GM19238 (cell line): ENCODE results near the gene NUDT1.

ENCODE experiments used
- DNase-seq: peaks from one replicate; pipeline ENCODE4 v3.0.0; 2011; ENCODE audit warnings: low spot score; ENCODE audit not compliant: insufficient read length

Gene NUDT1

DNA sequence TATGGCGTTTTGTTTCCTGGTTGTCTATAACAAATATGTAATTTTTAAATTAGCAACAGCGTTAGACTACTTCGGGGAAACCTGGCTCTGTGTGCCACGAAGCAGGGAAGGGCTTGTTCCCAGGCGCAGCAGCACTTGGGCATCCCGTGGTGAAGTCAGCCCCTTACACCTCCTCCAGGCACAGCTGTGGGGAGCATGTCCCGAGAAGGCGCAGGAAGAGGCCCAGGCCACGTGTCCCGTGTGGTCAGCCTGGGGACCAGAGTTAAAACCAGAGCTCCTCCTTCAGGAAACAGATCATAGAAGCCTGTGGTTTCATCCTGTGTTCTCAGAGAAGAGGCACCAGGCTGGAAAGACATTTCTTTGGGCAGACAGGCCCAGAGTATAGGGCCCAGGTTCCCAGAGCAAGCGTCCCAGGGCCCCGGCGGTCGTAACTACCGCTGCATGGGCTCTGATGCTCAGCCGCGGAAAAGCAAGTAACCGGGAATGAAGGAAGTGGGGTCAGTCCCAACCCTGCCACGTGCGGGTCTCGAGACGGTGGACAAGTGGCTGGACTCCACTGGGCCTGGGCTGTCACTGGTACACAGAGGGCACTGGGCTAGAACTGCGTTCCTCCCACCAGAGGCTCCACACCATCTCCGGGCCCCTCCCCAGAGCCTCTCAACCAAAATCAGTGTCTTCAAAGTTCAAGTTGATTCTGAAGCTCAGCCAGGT lies 7.1 kb downstream of the NUDT1 start:
- DNase-seq, result peak; percentile 67

DNA sequence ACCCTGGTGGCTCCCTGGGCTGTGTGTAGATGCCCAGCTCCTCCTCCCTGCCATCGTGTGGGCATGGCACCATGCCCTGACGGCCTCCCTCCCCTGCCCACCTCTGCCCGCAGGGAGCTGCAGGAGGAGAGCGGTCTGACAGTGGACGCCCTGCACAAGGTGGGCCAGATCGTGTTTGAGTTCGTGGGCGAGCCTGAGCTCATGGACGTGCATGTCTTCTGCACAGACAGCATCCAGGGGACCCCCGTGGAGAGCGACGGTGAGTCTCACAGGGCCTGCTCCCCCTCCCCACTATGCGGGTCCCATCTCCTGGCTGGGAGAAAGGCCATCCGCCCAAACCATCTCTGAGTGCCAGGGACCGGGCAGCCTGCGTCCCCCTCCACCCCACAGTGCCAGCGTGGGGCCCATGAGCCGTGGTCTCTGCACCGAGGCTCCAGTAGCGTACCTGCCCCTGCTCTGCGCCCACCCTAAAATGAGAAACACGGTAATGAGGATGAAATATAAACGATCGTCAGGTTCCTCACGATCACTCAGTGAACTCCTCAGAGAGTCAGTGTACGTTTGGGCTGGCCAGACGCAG lies 7.8 kb downstream of the NUDT1 start:
- DNase-seq, result no peak

- no peak for DNase-seq
Measured at GRCh38 chr7:2251381-2251780, 9.4 kb downstream of the NUDT1 start.

DNA sequence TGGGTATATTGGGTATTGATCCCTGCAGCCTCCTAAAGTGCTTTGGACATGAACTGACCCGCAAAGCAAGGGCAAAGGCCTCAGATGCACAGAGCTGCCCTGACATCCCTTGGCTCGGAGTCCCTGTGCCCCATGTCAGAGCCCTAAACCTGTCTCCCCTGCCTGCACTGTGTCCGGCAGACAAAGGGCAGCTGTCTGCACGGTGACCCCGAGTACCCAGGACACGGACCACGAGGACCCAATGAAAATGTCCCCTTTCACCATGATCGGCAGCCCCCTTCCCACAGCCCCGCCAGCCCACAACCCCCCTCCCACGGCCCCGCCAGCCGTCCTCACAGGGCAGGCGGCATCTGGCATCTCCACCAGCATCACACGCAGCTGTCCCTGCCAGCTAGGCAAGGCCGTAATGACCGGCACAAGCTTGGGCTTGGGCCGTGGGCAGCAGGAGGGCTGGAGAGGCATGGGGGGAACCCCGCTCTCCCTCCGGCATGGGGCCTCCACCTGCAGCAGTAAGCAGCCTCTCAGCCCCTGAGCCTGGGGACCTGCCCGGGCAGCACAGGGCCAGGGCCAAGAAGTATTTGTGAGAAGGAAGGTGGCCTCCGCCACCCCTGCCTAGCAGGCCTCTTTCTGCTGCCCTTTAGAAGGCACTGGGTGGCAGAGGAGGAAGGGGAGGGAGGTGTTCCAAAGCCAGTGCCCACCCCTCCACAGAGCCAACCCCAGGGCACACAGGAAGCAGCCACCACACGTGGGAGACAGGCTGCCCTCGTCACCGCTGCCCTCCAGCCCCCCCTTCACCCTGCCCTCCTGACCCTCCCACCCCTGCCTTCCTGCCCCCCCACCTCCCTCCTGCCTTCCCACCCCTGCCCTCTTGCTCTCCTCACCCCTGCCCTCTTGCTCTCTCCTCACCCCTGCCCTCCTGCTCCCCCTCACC lies 10.1 kb downstream of the NUDT1 start:
- DNase-seq, result no peak

- DNase-seq, result no peak
Measured at GRCh38 chr7:2253021-2253420, 11.0 kb downstream of the NUDT1 start.

DNA sequence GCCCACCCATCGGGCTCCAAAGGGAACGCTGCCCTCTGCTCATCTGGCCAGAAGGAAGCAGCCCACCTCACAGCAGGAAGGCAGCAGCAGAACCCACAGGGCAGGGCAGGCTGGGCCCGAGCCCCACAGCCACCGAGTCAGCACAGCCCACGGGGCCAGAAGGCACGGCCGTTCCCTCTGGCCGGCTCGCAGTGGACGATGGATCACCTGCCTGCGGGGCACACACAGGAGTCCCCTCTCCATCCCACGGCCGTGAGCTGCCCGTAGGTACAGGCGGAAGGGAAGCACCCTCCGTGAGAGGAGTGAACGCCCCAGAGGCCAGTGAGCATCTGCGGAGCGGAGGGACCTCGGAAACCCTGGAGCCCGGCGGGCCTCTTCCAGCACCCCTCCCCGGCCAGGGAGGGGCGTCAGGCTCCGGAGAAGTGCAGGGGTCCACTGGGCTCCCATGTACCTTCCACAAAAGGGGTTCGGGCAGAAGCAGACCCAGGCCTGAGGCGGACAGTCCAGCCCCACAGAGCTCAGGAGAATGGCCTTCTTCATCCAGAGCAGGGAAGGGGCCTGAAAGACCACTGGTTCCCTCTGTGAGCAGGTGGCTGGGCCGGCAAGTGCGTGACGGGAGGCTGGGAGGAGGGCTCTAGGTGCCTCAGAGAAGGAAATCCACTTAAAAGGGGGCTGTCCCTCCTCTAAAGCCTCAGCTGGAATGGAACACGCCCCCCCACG lies 11.7 kb downstream of the NUDT1 start:
- no peak for DNase-seq

- DNase-seq, result no peak
Measured at GRCh38 chr7:2254429-2255144, 12.6 kb downstream of the NUDT1 start.

- DNase-seq, result no peak
Measured at GRCh38 chr7:2255145-2256139, 13.4 kb downstream of the NUDT1 start.

- no peak for DNase-seq
Measured at GRCh38 chr7:2256306-2257045, 14.4 kb downstream of the NUDT1 start.

DNA sequence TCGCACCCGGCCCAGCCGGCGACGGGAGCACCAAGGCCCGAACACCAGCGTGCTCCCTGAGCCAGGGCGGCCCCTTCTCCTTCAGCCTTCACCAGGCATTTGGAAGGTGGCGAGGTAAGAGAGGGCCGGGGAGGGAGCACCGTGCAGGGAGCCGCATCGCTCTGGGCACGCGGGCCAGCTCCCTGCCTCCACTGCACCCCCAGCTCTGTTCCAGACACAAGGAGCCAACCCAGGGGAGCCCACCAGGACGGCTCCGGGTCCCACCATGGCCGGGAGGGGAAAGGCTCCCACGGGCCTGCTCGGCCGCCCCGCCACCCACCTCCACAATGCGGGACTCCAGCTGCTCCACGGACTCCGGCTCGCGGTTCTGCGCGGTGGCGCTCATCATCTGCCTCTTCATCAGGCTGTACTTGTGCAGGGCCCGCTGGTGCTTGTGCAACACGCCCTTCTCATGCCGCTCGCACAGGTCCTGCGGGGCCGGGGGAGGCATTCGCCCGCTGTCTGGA lies 15.1 kb downstream of the NUDT1 start:
- DNase-seq, result no peak

DNA sequence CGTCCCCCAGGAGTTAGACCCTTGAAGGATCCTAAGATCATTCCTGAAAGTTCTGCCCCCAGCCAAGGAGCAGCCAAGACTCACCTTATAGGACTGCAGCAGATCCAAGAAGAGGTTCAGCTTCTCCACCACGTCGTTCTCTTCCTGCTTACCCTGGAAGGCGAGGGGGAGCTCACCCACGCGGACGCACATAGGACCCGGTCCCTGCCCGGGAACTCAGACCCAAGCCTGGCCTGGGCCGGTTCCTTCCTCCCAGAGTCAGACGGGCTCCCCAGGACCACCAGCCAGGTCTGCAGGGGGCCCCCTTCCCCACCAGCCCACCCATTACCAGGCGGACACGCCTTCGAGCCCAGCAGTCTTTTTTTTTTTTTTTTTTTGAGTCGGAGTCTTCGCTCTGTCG lies 15.6 kb downstream of the NUDT1 start:
- no peak for DNase-seq

DNA sequence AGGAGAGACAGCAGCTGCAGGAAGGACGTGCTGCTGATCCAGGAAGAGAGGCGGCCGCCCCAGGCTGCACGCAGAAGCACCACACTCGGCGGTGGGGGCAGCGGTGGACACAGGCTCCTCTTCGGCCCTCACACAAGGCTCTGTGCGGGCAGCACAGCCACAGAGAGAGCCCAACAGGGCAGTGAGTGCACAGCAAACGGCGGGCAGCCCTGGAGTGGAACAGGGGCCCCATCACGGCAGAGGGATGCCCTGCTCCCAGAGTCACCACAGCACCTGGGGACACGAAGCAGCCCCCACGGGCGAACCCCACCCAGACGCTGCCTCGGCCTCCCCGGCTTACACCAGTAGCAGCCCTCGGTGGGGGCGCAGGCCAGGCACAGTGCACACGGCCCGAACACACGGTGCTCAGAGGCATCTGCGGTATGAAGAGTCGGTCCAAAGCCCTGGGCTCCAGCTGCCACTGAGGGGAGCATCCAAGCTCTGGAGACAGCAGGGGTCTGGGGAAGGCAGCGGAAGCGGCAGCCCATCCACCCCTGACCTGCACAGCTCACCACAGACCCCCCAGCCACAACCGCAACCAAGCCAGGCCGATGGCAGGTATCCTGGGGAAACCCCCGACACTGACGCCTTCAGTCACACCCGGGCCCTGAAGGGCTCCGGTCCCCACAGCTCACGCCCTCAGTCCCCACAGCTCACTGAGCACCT lies 16.8 kb downstream of the NUDT1 start:
- DNase-seq, result peak; percentile 56

- no peak for DNase-seq
Measured at GRCh38 chr7:2259480-2259879, 17.5 kb downstream of the NUDT1 start.

DNA sequence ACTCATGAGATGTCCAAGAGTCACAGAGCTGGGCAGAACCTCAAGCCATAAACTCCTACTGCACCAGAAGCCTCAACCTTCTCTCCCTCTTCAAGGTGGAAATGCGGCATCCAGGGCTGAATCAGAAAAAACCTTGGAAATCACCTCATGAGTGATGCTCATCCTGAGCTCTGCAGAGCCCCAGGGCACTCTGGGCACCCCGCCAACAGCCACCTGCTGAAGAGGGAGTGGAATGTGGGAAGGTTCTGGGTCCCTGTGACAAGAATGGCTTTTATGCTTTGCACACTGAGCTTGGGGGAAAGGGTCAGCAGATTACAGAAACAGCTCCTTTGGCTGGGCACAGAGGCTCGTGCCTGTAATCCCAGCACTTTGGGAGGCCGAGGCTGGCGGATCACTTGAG lies 18.8 kb downstream of the NUDT1 start:
- DNase-seq, result no peak

DNA sequence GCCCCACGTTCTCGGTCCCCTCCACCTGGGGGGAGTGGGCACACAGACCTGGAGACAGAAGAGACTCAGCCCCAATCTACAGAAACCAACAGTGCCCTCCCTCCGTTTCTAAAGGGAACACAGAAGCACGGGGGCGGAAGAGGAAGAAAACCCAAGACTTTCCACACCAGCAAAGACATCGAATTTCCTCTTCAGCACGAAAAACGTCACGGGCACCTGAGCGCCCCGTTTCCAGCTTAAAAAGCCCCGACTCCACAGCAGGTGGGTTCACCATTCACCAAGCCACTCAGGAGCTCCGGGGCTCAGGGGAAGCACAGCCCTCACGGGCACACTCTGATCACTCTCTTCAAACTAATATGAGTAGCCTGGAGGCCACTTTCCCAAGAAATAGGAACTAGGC lies 19.6 kb downstream of the NUDT1 start:
- peak; percentile 49 for DNase-seq

DNA sequence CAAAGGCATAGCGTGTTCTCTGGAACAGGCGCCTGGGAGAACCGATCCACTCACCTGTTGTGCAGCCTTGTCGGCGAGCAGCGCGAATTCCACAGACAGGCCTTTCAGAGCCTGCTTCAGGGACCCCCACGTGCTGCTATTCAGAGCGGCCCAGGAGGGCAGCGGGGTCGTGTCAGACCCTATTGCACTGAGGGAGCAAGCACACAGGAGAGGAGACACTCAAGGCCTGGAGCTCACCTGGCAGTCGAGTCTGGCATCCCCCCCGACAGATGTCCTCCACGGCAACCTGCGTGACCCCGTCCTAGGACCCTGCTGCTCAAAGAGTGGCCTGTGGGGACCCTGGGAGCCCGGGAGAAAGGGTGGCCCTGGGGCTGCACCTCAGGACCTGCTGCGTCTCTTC lies 21.1 kb downstream of the NUDT1 start:
- no peak for DNase-seq

- DNase-seq, result no peak
Measured at GRCh38 chr7:2264158-2264557, 22.1 kb downstream of the NUDT1 start.

- DNase-seq, result no peak
Measured at GRCh38 chr7:2266911-2267310, 24.9 kb downstream of the NUDT1 start.
